ENCODE data around the gene TMEM232.
"Not testable (repeated sequence)": the region's sequence is repeated elsewhere in the genome, so short reads cannot be mapped to it uniquely, and the experiment has no call there.

Gene TMEM232

DNA sequence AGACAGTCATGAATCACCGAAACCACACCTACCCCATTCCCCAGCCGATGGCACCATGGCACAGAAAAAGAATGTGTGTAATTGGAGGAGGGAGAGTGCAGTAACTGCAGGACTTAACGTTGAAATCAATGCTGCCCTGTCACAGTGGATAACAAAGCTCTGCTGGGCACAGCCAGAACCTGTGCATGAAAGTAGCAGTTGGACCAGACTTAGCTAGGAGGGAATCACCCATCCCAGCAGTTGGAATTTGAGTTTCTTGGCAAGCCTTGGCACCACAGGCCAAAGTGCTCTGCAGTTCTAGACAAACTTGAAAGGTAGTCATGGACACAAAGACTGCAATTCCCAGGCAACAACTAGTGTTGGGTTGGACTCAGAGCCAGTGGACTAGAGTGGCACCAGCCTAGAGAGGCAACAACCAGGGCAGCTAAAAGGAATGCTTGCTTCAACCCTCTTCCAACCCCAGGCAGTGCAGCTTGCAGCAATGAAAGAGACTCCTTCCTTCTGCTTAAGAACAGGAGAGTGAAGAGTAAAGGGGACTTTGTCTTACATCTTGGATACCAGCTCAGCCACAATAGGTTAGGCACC lies 19.1 kb downstream of the TMEM232 start:
- no peak for DNase-seq (ENCODE audit: low read depth)

DNA sequence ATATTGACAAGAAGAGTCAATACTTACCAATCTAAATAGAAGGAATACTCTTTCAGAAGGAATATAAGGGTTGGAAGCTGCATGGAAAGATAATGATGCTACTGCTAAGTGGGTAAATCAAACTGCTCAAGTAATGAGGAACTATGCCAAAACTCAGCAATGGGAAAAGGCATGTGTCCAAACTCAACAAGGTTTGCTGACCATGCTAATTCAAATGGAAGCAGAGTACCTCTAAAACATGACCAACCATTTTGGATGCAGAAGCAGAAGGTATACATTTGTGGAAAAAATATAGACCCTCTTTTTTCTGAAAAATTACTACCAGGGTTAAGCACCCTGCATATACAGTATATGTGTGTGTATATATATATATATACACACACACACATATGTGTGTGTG lies 21.1 kb downstream of the TMEM232 start:
- DNase-seq (ENCODE audit: low read depth), result no peak

DNA sequence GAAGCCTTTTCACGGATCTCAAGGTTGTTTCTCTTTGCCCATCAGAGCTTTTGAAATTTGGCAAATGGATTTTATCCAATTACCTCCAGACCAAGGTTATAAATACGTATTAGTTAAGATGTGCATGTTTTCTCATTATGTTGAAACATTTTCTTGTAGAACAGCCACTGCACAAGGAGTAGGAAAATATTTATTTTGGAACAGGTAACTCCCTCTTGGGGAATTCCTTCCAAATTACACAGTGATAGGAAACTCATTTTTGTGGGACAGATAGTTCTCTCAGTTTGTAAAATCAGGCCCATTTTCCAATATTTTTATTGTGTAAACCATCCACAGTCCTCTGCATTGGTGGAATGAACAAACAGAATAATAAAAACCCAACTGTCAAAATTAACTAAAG lies 23.0 kb downstream of the TMEM232 start:
- no peak for DNase-seq (ENCODE audit: low read depth)

DNA sequence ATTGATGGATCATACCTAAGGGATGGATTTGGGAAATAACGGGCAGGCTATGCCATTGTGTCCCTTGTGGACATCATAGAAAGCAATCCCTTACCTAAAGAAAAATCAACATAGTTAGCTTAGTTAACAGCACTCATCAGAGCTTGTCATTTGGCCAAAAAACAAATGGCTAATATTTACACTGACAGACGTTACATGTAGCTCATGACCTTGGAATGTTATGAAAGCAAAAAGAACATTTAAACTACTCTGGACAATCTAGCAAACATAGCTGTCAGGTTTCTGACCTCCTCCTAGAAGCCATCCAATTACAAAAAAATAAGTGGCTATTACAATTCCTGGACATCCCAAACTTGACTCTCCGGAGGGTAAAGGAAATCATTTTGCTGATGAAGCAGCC lies 23.8 kb downstream of the TMEM232 start:
- no peak for DNase-seq (ENCODE audit: low read depth)

DNA sequence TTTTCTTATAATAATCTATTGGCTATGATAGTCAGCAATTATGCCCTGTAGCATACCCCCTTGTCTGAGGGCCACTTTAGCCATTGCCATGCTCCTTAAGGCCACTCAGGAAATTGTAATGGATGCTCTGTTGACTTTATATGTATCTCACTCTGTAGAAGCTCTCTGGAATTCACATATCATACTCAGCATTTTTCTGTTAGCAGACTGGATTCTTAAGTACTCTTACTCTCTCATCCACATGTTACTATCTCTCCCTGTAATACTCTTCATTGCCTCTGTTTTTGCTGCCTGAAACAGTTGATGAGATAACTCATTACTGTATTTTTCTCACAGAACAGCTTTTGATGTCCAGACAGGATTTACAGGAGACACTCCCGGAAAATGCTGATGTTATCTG lies 24.2 kb downstream of the TMEM232 start:
- DNase-seq (ENCODE audit: low read depth), result no peak

DNA sequence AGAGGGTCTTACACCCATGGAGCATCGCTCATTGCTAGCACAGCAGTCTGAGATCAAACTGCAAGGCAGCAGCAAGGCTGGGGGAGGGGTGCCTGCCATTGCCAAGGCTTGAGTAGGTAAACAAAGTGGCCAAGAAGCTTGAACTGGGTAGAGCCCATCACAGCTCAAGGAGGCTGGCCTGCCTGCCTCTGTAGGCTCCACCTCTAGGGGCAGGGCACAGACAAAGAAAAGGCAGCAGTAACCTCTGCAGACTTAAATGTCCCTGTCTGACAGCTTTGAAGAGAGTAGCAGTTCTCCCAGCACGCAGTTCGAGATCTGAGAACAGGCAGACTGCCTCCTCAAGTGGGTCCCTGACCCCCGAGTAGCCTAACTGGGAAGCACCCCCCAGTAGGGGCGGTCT lies 33.8 kb downstream of the TMEM232 start:
- DNase-seq (ENCODE audit: low read depth), result not testable (repeated sequence)

DNA sequence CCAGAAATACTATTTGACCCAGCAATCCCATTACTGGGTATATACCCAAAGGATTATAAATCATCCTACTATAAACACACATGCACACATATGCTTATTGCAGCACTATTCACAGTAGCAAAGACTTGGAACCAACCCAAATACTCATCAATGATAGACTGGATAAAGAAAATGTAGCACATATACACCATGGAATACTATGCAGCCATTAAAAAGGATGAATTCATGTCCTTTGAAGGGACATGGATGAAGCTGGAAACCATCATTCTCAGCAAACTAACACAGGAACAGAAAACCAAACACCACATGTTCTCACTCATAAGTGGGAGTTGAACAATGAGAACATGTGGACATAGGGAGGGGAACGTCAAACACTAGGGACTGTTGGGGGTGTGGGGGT lies 35.9 kb downstream of the TMEM232 start:
- not testable (repeated sequence) for DNase-seq (ENCODE audit: low read depth)

DNA sequence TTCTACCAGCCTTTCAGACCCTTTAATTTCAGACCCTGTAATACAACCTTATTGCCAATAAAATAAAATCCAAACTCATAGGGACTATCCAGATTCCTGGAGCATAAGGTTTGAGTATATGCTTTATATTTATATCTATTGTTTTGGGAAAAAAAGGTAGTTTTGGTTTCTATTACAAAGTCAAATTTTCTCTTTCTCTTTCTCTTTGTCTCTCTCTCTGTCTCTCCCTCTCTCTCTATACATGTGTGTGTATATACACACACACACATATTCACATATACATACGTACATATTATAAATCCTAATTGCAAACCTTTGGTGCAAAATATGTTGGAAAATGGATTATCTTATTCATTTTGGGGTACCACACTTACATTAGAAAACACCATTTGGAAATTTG lies 39.0 kb downstream of the TMEM232 start:
- no peak for DNase-seq (ENCODE audit: low read depth)

DNA sequence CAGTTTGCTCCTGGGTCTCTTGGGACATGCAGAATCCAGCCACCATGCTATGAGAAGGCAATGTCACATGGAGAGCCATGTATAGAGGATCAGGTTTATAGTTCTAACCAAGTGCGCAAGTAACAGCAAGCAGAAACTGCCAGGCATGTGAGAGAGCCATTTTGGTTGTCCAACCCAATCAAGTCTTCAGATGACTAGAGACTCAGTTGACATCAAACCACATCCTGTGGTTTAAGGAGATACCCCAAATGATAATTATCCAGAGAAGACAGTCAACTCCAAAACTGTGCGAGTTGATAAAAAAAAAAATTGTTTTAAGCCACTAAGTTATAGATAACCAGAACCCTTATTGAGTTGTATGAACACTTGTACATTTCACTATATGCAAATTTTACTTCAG lies 40.2 kb downstream of the TMEM232 start:
- DNase-seq (ENCODE audit: low read depth), result no peak

DNA sequence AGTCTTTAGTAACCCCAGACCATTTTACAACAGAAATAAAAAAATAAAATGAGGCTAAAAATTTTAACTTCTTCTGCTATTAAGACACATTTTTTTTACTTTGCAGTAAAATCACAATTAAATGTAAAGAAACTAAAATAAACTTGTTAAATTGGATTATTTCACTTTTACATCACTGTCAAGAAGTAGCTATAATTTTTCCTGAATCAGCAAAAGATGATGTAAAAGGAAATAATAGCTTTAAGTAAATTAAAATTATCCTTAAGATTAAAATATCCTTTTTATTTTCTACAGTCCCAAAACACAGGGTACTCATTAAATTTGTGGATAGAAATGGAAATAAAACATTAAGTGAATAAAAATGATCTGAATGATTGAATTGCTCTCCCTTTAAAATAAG lies 44.5 kb downstream of the TMEM232 start:
- no peak for DNase-seq (ENCODE audit: low read depth)

DNA sequence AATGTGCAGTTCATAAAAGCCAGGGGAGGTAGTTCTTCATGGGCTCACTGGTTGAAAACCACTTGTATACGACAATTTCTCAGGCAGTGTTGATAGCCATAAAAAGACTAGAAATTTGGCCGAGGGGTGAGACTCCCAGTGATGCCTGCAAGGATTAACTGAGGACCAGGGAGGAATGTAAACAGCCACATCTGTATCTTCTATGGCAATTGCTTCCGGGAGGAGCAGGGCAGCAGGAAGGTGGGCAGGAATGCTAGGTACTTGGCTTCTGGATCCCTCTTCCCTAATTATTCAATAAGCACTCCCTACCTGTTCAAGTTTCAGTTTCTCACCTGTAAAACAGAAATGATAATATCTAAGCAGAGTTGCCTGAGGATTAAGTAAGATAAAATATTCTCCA lies 45.4 kb downstream of the TMEM232 start:
- DNase-seq (ENCODE audit: low read depth), result no peak

DNA sequence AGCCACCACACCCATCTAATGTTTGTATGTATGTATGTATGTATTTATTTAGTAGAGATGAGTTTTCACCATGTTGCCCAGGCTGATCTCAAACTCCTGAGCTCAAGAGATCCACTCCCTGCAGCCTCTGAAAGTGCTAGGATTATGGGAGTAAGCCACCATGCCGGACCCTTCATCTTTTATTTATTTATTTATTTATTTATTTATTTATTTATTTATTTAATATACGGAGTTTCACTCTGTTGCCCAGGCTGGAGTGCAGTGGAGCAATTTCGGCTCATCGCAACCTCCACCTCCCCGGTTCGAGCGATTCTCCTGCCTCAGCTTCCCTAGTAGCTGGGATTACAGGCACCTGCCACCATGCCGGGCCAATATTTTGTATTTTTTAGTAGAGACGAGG lies 49.9 kb downstream of the TMEM232 start:
- DNase-seq (ENCODE audit: low read depth), result not testable (repeated sequence)

DNA sequence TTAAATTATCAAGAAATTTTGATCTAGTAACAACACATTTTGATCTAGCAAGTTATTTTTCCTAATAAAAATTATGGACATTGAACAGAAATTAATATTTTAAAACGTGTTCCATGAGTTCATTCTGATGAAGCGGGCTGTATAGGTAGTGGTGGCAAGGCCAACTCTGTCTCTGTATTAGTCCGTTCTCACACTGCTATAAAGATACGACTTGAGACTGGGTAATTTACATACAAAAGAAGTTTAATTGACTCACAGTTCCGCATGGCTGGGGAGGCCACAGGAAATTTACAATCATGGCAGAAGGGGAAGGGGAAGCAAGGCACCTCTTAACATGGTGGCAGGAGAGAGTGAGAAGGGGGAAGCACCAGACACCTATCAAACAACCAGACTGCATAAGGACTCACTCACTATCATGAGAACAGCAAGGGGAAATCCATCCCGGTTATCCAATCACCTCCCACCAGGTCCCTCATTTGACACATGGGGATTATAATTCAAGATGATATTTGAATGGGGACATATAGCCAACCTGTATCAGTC lies 61.2 kb downstream of the TMEM232 start:
- DNase-seq (ENCODE audit: low read depth), result no peak

DNA sequence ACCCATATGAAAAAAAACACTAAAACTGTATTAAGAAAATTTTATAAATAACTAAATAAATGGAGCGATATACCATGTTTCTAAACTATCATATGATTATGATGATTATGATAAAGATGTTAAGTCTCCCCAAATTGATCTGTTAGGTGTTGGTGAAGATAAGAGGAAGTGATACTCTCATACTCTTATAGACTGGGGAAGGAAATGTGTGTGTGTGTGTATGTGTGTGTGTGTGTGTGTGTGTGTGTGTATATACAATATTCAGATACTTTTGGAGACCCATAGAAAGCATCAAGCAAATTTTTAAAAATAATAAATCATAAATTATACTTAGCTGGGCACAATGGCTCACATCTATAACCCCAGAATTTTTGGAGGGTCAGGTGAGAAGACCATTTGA lies 62.9 kb downstream of the TMEM232 start:
- DNase-seq (ENCODE audit: low read depth), result no peak

DNA sequence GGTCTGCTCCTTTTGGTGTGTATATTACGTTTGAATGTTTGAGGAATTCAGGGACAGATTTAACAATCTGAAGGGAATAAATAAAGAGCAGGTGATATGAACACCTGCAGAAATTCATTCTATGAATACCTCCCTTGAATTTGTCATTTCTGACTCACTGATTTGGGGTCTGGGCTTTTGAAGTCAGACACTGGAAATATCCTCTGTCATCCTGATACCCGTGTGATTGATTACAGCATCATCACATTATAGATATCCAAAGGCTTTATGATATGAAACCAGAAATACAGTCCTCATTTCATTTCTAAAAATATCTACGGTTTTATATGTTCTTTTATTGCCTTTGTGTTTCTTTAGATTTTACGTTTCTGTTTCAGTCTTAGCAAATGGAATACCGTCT lies 68.5 kb downstream of the TMEM232 start:
- DNase-seq (ENCODE audit: low read depth), result no peak

DNA sequence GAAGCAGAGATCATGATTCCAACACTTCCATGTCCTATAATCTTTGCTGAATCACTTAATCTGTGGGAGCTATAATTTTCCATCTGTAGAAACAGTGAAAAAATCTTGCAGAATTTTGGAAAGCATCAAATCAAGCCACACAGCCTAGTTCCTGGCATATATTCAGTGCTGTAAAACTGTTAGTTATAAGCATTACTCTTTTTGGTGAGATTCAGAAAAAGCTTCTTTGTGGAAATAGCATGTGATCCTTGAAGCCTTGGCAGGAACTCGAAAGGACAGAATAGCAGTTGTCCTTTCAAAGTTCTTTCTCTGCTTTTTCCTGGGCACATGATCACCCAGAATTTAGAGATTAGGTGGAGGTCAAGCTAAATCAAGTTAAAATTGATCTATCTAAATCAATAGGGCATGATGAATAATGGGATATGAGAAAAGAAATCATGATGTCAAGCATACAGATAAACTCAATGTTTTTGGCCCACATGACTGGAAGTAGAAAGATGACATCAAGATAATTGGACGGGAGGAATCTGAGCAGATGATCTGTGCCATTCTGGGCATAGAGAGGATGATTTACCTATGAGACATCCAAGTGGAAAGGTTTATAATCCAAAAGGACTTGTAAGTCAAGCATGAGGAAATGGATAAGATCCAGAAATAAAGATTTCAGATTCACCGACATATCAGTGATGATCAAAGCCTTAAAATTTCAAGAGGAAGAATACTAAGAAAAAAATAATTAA lies 73.1 kb downstream of the TMEM232 start:
- DNase-seq (ENCODE audit: low read depth), result no peak

DNA sequence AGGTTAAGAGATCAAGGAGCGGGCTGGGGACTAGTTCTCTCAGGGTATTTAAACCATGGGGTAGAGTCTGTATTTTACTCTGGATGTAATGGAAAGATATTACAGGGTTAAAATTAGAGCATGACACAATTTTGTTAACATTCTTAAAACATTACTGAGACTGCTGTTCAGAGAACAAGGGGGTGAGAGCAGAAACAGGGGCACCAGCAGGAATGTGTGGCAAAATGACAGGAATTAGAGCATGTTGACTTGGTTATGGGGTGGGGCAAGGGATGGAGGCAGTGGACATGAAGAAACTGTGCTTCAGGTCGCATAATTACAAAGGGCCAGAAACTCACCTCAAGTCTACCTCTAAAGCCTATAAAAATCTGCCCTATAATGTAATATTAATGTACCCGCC lies 75.0 kb downstream of the TMEM232 start:
- DNase-seq (ENCODE audit: low read depth), result no peak

DNA sequence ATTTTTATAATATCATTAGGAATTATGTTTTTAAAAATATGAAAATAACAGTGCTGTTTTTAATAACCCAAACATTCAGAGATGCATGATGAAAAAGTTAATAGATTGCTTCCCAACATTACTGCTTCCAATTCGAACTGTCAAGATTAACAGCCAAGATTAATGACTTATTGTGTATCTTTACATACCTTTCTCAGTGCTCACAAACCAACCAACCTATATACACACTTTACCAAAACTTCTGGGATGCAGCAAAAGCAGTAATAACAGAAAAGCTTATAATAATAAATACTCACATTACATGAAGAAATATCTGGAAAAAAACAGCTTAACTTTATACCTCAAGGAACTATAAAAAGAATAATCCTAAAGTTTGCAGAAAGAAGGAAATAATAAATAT lies 82.1 kb downstream of the TMEM232 start:
- no peak for DNase-seq (ENCODE audit: low read depth)

DNA sequence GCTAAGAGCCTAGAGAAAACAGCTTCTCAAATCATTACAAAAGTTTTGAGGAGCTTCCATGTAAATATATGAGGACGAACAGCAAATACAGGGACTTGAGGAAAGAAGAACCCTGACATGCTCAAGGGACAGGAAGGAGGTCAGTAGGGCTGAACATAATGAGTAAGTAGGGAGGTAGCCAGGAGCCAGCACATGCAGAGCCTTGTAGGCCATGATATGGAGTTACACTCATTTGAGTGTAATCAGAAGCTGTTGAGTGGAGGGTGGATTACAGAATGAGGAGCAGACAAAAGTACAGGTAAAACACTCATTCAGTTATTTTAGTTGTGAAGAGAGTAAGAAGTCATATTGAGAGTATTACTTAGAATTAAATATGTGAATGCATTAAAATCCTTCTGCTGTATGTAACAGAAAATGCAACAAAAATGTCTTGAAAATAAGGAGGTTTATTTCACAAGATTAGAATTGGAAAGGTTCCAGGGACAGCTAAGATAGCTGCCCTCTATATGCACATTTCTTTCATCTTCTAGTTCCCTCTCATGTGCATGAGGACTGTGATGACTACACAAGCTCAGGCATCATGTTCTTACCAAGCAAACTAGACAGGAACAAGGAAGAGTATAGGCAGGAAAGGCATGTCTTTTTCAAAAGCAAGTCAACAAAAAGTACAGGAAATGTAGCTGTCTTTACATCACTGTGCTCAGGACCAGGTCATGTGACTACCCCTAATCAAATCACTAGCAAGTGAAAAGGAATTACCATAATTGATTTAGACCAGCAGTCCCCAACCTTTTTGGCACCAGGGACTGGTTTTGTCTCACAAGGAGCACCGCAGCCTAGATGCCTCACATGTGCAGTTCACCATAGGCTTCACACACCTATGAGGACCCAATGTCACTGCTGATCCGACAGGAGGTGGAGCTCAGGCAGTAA lies 87.2 kb downstream of the TMEM232 start:
- DNase-seq (ENCODE audit: low read depth), result no peak

DNA sequence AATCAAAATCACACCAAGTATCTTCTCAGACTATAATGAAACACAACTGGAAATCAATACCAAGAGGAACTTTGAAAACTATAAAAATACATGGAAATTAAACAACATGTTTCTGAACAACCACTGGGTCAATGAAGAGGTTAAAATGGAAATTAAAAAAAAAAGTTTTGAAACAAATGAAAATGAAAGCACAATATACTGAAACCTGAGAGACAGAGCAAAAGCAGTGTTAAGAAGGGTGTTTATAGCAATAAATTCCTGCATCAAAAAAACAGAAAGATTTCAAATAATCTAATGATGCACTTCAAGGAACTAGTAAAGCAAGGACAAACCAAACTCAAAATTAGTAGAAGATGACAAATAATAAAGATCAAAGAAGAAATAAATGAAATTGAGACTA lies 92.0 kb downstream of the TMEM232 start:
- no peak for DNase-seq (ENCODE audit: low read depth)

DNA sequence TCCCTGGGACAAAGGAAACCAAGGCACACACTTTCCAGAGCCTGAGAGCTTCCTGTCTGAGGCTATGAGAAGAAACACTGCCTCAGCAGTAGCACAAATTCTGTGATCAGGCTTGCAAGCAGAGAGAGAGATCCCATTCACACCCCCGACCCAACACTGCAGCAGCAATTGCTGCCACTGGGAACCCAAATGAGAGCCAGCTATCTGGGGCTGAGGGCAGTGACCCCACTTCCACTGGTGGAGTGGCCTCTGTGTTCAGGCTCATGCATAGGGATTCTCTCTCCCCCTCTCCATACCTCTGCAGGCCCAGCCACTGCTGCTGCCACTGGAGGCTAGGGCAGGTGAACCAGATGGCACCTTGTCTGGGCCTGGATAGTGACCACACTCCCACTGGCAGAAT lies 95.2 kb downstream of the TMEM232 start:
- no peak for DNase-seq (ENCODE audit: low read depth)

DNA sequence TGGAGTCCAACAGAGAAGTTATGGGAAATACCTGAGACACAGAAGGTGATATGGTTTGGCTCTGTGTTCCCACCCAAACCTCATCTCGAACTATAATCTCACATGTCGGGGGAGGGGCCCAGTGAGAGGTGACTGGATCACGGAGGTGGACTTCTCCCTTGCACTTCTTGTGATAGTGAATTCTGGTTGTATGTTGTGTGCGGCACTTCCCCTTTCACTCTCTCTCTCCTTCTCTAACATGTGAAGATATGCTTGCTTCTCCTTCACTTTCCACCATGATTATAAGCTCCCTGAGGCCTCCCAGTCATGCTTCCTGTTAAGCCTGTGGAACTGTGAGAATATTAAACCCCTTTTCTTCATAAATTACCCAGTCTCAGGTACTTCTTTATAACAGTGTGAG lies 96.1 kb downstream of the TMEM232 start:
- no peak for DNase-seq (ENCODE audit: low read depth)
